Stimulated activated CD8-positive, alpha-beta memory T cell treated with anti-CD3 and anti-CD28 coated beads, Interleukin-12 subunit alpha, Interleukin-12 subunit beta, amount 100 ng/mL, for 1 hour (primary cell): ENCODE results near the gene MSH5.
"Not testable (repeated sequence)": the region's sequence is repeated elsewhere in the genome, so short reads cannot be mapped to it uniquely, and the experiment has no call there.

Experiments used
- DNase-seq: peaks from one replicate; pipeline ENCODE4 v3.0.0-alpha.2; 2020; ENCODE audit warnings: low read depth

MSH5 gene

GRCh38 chr6:31739639-31740396, at the start of gene MSH5:
MSH5 (plus strand) TSS chr6:31740005; CDS start chr6:31740467, 462 bp downstream.
- peak; percentile 92 for DNase-seq

- DNase-seq = no peak
Measured at GRCh38 chr6:31690231-31691077, 49.4 kb upstream of the MSH5 start.

- no peak for DNase-seq
Measured at GRCh38 chr6:31691078-31691463, 48.7 kb upstream of the MSH5 start.

DNA sequence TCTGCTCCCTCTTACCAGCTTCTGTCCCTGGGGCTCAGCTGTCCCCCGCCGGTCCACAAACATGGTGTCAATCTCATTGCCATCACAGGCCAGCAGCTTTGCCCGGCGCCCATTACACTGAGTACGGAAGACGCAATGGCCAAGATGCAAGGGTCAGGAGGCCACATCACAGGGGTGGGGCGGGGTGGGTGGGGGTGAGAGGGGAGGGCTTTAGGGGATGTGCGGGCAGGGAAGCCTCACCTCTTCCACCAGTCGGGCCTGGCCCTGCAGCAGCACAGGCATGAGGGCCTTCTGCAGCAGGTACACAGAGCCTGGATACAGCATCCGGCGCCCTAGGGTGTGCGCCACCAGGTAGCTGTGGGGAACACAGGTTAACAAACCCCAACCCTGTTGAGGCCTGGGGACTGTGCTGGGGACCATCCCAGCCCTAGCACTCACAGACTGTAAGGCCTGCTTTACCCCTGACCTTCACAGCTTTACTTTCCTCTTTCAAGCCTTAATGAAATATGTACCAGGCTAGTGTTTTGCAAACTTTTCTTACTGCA, 48.2 kb upstream of the MSH5 start:
- no peak for DNase-seq

GRCh38 chr6:31692353-31692752, 47.5 kb upstream of the MSH5 start:
- DNase-seq = no peak

- no peak for DNase-seq
Measured at GRCh38 chr6:31692886-31693285, 46.9 kb upstream of the MSH5 start.

DNA sequence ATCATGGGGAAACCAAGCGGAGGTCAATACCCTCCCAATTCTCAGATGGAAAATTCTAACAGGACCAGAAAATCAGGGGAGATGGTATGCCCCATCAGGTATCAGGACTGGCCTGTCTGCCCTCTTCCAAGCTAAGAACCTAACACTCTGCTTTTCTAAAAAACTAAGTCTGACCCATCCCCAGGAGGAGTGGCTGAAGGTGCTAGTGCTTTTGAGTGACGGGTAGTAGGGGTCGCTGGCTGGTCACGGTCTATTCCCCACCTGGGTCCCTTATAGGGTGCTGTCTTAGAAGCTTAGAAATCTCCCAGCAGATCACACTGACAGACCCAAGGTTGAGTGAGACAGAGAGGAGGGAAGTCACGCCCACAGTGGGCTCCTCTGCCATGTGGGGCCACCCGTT, 46.3 kb upstream of the MSH5 start:
- DNase-seq = no peak

GRCh38 chr6:31697555-31697954, 42.2 kb upstream of the MSH5 start:
- no peak for DNase-seq

DNA sequence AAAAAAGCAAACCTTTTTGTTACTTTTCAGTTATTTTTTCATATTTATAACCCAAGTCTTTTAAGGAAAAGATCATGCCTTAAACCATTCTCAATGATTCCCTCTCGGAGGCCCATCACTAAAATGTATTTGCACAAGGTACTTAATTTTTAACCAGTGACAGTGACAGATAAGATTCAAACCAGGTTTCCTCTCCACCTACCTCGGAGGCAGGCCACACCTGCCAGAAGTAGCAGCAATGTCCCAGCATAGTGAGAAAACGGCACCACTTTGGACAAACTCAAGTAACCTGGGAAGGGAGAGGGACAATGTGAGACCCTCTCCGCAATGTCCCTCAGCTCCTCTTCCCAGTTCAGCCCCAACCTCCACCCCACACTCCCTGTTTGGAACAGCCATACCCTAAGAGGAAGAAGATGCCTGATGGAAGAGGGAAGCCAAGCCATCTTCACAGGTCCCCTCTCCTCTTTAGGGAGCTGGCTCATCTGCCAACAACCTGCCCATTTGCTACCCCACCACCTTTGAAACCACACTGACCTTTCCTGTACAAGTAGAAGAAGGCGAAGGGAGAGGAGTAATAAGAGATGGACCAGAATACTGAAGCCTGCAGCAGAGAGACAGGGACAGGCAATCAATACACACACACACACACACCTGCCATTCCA, 38.9 kb upstream of the MSH5 start:
- no peak for DNase-seq

DNA sequence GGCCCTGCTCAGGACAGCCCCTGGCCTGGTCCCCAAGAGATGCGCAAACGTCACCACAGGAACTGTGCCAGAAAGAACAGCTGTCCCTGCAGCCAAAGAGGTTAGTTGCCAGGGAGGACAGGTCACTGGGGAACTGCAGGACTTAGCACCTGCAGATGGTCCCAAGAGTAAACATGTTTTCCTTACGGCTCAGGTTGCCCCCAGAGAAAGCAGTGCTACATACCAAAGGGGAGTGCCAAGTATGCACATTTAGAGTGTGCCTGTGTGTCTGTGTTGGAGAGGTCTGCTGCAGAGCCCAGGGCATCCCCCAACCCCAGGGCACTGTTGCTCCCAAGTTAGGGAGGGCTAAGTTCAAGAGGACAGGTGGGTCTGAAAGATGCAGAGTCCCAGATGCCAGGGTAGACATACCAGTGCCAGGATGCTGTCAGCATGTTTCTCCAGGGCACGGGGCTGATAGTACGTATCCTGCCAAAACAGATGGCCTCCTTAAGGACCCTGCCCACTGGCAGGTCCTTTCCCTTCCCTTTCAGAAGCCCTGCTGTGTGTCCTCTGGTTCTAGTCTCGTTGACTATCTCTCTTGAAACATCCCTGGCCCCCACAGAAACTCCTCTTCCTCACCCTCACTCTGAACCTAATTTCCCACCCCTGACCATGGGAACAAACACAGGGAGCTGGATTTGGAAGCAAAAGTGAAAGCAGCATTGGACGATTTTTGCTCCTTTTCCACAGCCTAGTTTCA, 38.0 kb upstream of the MSH5 start:
- DNase-seq = no peak

GRCh38 chr6:31702405-31702818, 37.4 kb upstream of the MSH5 start:
- DNase-seq = no peak

- DNase-seq = peak; percentile 95
Measured at GRCh38 chr6:31702819-31703716, 36.7 kb upstream of the MSH5 start, which contains the start of gene ABHD16A. ABHD16A (minus strand) TSS chr6:31703324; CDS start chr6:31703281, 43 bp downstream.

DNA sequence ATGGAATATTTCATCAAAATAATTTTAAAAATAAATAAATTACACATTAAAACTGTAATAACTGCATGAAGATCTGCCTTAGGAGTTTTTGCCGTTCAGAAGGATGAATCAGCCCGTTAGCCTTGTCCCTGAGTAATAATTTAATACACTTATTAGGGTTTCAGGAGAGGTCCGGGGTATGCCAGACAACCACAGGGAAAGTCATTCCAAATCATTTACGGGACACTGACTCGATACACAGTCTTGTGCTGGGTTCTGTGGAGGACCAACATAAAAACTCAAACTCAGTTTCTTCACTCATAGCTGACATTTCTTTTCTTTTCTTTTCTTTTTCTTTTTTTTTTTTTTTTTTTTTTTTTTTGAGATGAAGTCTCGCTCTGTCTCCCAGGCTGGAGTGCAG, 33.9 kb upstream of the MSH5 start:
- no peak for DNase-seq

DNA sequence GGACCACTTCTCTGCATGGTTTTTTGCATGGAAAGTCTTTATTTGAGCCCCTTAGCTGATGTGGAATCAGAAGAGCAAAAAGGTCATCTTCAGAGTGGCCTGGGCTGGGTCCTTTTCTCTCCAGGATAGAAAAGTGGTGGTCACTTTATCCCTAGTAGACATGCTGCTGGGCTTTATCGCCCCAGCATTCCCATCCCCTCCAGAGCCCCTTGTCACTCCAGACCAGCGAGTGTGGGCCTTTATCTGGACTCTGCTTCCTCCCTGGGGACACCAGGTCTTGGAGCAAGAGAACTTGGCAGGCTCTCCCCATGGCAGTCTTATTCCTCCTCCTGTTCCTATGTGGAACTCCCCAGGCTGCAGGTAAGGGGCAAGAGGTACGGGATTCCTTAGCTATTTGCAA, 33.2 kb upstream of the MSH5 start, which contains the start of gene LY6G6F:
Gene LY6G6F (plus strand): TSS at position 268 of the 400 bp plus-strand sequence. CDS start 41 bp downstream, at position 309.
- no peak for DNase-seq

- no peak for DNase-seq
Measured at GRCh38 chr6:31707701-31708100, 32.1 kb upstream of the MSH5 start.

DNA sequence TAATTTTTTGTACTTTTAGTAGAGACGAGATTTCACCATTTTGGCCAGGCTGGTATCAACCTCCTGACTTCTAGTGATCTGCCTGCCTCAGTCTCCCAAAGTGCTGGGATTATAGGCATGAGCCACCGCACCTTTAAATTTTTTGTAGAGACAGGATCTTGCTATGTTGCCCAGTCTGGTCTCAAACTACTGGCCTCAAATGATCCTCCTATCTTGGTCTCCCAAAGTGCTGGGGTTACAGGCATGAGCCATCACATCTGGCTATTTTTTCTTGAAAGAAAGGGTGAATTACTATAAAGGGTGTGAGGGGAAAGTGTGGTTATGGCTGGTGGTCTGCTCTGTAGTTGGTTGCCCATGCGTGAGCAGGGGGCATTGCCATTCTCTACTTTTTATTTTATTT, 31.6 kb upstream of the MSH5 start:
- DNase-seq = no peak

GRCh38 chr6:31709157-31709556, 30.6 kb upstream of the MSH5 start:
- DNase-seq = not testable (repeated sequence)

DNA sequence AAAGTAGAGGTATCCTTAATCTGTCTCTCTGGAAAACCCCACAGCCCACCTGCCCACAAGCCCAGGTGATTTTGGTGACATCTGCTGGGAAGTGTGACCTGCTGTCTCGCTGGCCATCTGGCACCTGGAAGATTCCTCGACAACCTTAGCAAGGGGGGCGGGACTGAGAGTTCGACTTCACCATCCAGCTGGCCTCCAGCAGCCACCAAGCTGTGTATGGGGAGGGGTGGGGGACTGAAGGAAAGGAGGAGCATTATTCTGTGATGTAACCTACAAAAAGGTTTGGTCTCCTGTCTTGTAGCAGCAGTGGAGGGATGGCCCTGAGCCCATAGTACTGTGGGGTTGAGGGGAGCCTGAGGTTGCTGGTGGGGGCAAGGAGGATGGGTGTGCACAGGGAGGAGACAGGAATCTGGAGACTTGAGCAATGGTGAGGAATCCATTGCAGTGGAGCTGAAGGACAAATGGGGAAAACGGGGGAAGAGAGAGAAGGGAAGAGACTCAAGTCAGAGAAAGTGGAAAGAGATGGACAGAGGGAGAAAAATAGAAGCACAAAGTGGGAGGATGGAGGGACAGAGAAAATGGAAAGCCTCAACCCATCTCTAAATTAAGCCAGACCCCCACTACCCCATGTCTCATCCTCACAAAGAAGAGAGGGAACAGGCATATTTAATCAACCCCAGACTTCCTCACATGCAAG, 29.1 kb upstream of the MSH5 start:
- DNase-seq = no peak

GRCh38 chr6:31711233-31711632, 28.6 kb upstream of the MSH5 start:
- DNase-seq = no peak

DNA sequence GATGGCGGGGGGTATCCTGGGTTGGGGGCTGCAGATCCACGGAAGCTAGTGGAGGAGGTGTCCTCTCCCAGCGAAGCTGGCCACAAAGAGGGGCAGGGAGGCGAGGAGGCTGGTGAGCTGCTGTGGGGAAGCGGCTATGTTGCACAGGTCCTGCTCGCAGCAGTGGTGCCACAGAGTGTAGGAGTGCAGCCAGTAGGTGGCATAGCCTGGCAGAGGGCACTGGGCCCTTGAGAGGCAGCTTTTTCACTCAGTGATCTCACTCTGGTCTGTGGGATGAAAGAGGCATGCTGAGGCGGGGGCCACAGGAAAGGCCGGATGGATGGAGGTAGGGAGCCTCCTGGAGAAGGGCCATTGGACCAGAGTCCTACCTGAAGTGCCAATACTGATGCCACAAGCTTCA, 27.5 kb upstream of the MSH5 start:
- DNase-seq = no peak
